SU-DHL-6 (cell line): ENCODE results near the gene MISP.

Experiments
- CTCF ChIP-seq: fragments of 200-600 bp; sonication (generic); IDR thresholded peaks from one replicate; pipeline ENCODE4 v1.5.1; 2017; ENCODE audit warnings: antibody characterized with exemption, mild to moderate bottlenecking, low read length, moderate library complexity; ENCODE audit not compliant: insufficient read depth, poor library complexity, severe bottlenecking
- EZH2phosphoT487 ChIP-seq: fragments of 200-600 bp; sonication (generic), shearing (Covaris generic); conservative IDR thresholded peaks from 2 replicates; pipeline ENCODE4 v1.6.1; 2018; ENCODE audit warnings: mild to moderate bottlenecking, antibody characterized with exemption, low read length, moderate library complexity, mixed read lengths

GRCh38 chr19:731000-731399 lies 19.9 kb upstream of the MISP start:
- TF ChIP-seq CTCF (no peak), EZH2phosphoT487 (no peak)
